GM12874 (cell line): ENCODE results near the gene COPG2.

ENCODE experiments used
- CTCF ChIP-seq: IDR thresholded peaks from 2 replicates; pipeline ENCODE4 v1.5.1; 2011; ENCODE audit warnings: low read depth, mild to moderate bottlenecking, control low read depth, low read length, moderate library complexity; ENCODE audit not compliant: insufficient read depth

Gene COPG2

GRCh38 chr7:130473876-130474275, 194.7 kb downstream of the COPG2 start:
- no peak for TF ChIP-seq CTCF

GRCh38 chr7:130473289-130473688, 195.3 kb downstream of the COPG2 start:
- TF ChIP-seq CTCF, result no peak

- no peak for TF ChIP-seq CTCF
Measured at GRCh38 chr7:130471974-130472373, 196.6 kb downstream of the COPG2 start.

- no peak for TF ChIP-seq CTCF
Measured at GRCh38 chr7:130468612-130469011, 199.9 kb downstream of the COPG2 start.

GRCh38 chr7:130463553-130464434, 204.8 kb downstream of the COPG2 start:
- no peak for TF ChIP-seq CTCF

- no peak for TF ChIP-seq CTCF
Measured at GRCh38 chr7:130461272-130461671, 207.3 kb downstream of the COPG2 start.

GRCh38 chr7:130458257-130458656, 210.3 kb downstream of the COPG2 start:
- no peak for TF ChIP-seq CTCF
